Esophagus muscularis mucosa (tissue), 4 donors: ENCODE results near the gene RCHY1. TPM values are rescaled to one million over a fixed set of nuclear protein-coding genes. Genes with fewer than 3 reads are reported as not detected.

ENCODE experiments used
- DNase-seq: peaks from one replicate; pipeline ENCODE4 v3.0.0-alpha.2; 2017; ENCODE audit errors: extremely low spot score
- H3K27ac ChIP-seq, 4 donors: fragments of 200-600 bp; sonication (generic); replicated peaks in 1 of 4; 1 replicate in 3 of 4; 2 replicates in 1 of 4; pipeline ENCODE4 v1.5.1; 2016 to 2019; ENCODE audit warnings: mild to moderate bottlenecking in 1 of 4
- H3K27me3 ChIP-seq, 4 donors: fragments of 200-600 bp; sonication (generic); one replicate each; pipeline versions ENCODE4 v1.5.1 to v1.6.0; 2016 to 2019
- H3K36me3 ChIP-seq, 4 donors: fragments of 200-600 bp; sonication (generic); one replicate each; pipeline ENCODE4 v1.5.1; 2016 to 2019
- H3K4me1 ChIP-seq, 4 donors: fragments of 200-600 bp; sonication (generic); one replicate each; pipeline ENCODE4 v1.5.1; 2016 to 2019
- H3K4me3 ChIP-seq, 4 donors: fragments of 200-600 bp; sonication (generic); 1 replicate in 2 of 4; 2 replicates in 2 of 4; pipeline ENCODE4 v1.5.1; 2016 to 2019; ENCODE audit warnings: mild to moderate bottlenecking in 4 of 4, moderate library complexity in 1 of 4
- H3K9me3 ChIP-seq, 4 donors: fragments of 200-600 bp; sonication (generic); 1 replicate in 3 of 4; 2 replicates in 1 of 4; pipeline ENCODE4 v1.5.1; 2016 to 2019
- CTCF ChIP-seq, 3 experiments: fragments of 200-600 bp in 2 of 3; fragments of 450-650 bp in 1 of 3; sonication (generic) in 2 of 3; IDR thresholded peaks; one replicate each; pipeline ENCODE4 v1.5.1; 2017 to 2019; ENCODE audit warnings: antibody characterized with exemption in 3 of 3, mild to moderate bottlenecking in 2 of 3, moderate library complexity in 1 of 3
- EP300 ChIP-seq: sonication (generic); formaldehyde crosslinking; IDR thresholded peaks from one replicate; pipeline ENCODE4 v1.6.1; 2017; ENCODE audit warnings: antibody characterized with exemption
- POLR2A ChIP-seq: fragments of 450-650 bp; IDR thresholded peaks from one replicate; pipeline ENCODE4 v1.6.1; 2017; ENCODE audit warnings: antibody characterized with exemption, moderate library complexity, mild to moderate bottlenecking, low read depth
- POLR2AphosphoS5 ChIP-seq, 2 donors: sonication (generic); formaldehyde crosslinking; IDR thresholded peaks; one replicate each; pipeline ENCODE4 v1.6.1; 2017; ENCODE audit warnings: antibody characterized with exemption in 2 of 2
- WGBS: methylation state at CpG from one replicate; pipeline ENCODE4 v1.1.5; 2018; 5-methylcytosine and 5-hydroxymethylcytosine counted together
- intact Hi-C: fragments of 100-400 bp; cut with DNase I; formaldehyde crosslinking; loops from one replicate; pipeline ENCODE4 v1.15.1; 2023
- total RNA-seq, 4 donors: library from RNA; depleted of rRNA; stranded (reverse); fragments of >200 nt; gene quantifications; one replicate each; pipeline versions ENCODE4 v1.1.0 to v1.2.1, GENCODE V29; 2016

The RCHY1 gene
- total RNA-seq, 4 donors from 2014 or later = 10.9 to 20.8 (median 18.4) TPM

- TF ChIP-seq CTCF (IDR thresholded peaks at IDR 0.05) (no peak), POLR2A (no peak)
- intact Hi-C loops = no loop called here
Observed at GRCh38 chr4:75477201-75477600, 37.0 kb downstream of the RCHY1 start.

GRCh38 chr4:75470738-75471137 lies 43.5 kb downstream of the RCHY1 start:
- intact Hi-C loops = no loop called here
- Histone ChIP-seq H3K27me3 (no peaks in the 10 kb centered on the region), H3K36me3 (no peaks in the 10 kb centered on the region), H3K9me3 (no peaks in the 10 kb centered on the region), H3K4me1 (no peaks in the 10 kb centered on the region), H3K4me3 (no peak overlapping the region), H3K27ac (no peak overlapping the region)
- TF ChIP-seq POLR2AphosphoS5 (IDR thresholded peaks at IDR 0.05) = no peak
- no peak for TF ChIP-seq POLR2A
- TF ChIP-seq CTCF (IDR thresholded peaks at IDR 0.05) = no peak
- TF ChIP-seq EP300 = no peak
- 100% methylated on average over 1 of the region's 1 CpG for WGBS
- DNase-seq = no peak

More at GRCh38 chr4:75477201-75477600, 37.0 kb downstream of the RCHY1 start:
- H3K4me3 ChIP-seq = no peak overlapping the region
- H3K36me3 ChIP-seq = peaks cover 0 to 48% (median 31%) of the 10 kb centered on the region in 4 donors
- no peaks in the 10 kb centered on the region for H3K9me3 ChIP-seq
- H3K4me1 ChIP-seq = no peaks in the 10 kb centered on the region
- WGBS = 98% methylated on average over 3 of the region's 3 CpGs
- H3K27me3 ChIP-seq = no peaks in the 10 kb centered on the region
- DNase-seq = no peak
- H3K27ac ChIP-seq = no peak overlapping the region

GRCh38 chr4:75469896-75470295 lies 44.3 kb downstream of the RCHY1 start:
- Histone ChIP-seq H3K36me3 (no peaks in the 10 kb centered on the region), H3K27ac (no peak overlapping the region), H3K9me3 (no peaks in the 10 kb centered on the region), H3K4me3 (no peak overlapping the region), H3K27me3 (no peaks in the 10 kb centered on the region), H3K4me1 (no peaks in the 10 kb centered on the region)
- WGBS = 100% methylated on average over 1 of the region's 1 CpG
- DNase-seq = no peak
- no peak for TF ChIP-seq EP300
- no peak for TF ChIP-seq CTCF (IDR thresholded peaks at IDR 0.05)
- TF ChIP-seq POLR2A = no peak
- TF ChIP-seq POLR2AphosphoS5 (IDR thresholded peaks at IDR 0.05) = no peak
- intact Hi-C loops = no loop called here

- Histone ChIP-seq H3K27me3 (peaks cover 0 to 4% (median 0%) of the 10 kb centered on the region in 4 donors), H3K4me3 (no peak overlapping the region), H3K4me1 (no peaks in the 10 kb centered on the region), H3K36me3 (no peaks in the 10 kb centered on the region), H3K27ac (no peak overlapping the region), H3K9me3 (no peaks in the 10 kb centered on the region)
- intact Hi-C loops = no loop called here
- 85% methylated on average over 3 of the region's 3 CpGs for WGBS
- DNase-seq = no peak
- no peak for TF ChIP-seq POLR2AphosphoS5 (IDR thresholded peaks at IDR 0.05)
- TF ChIP-seq POLR2A = no peak
- TF ChIP-seq CTCF (IDR thresholded peaks at IDR 0.05) = no peak
- TF ChIP-seq EP300 = no peak
Observed at GRCh38 chr4:75457365-75457764, 56.8 kb downstream of the RCHY1 start.

GRCh38 chr4:75434105-75434504 lies 80.1 kb downstream of the RCHY1 start:
- Histone ChIP-seq H3K27me3 (no peaks in the 10 kb centered on the region), H3K9me3 (peaks cover 0 to 7% (median 0%) of the 10 kb centered on the region in 4 donors), H3K4me1 (no peaks in the 10 kb centered on the region), H3K4me3 (no peak overlapping the region), H3K27ac (no peak overlapping the region), H3K36me3 (no peaks in the 10 kb centered on the region)
- DNase-seq = no peak
- TF ChIP-seq EP300 = no peak
- TF ChIP-seq CTCF (IDR thresholded peaks at IDR 0.05) = no peak
- no peak for TF ChIP-seq POLR2A
- TF ChIP-seq POLR2AphosphoS5 (IDR thresholded peaks at IDR 0.05) = no peak
- 63% methylated on average over 2 of the region's 2 CpGs for WGBS
- intact Hi-C loops = no loop called here
